ACHN (cell line): ENCODE results near the gene RASSF4.

ENCODE experiments used
- DNase-seq: peaks from one replicate; pipeline ENCODE4 v3.0.0-alpha.2; 2015
- in situ Hi-C: cut with HindIII; loops from 2 replicates; pipeline ENCODE4 v1.10.0; 2017; ENCODE audit warnings: low sequenced_read_pairs, low pct_ligation_motif_present, low pct_unique_long_range_greater_than_20kb

Gene RASSF4

GRCh38 chr10:44956717-44957706 lies 2.6 kb upstream of the RASSF4 start:
- DNase-seq = no peak
- in situ Hi-C loops = no loop called here

GRCh38 chr10:44958196-44958897 lies 1.3 kb upstream of the RASSF4 start:
- DNase-seq = peak; percentile 47
- in situ Hi-C loops = no loop called here

GRCh38 chr10:44958898-44959246 lies 730 bp upstream of the RASSF4 start:
- DNase-seq = no peak
- in situ Hi-C loops = no loop called here

- in situ Hi-C loops = no loop called here
- DNase-seq = no peak
These were observed 472 bp downstream of the RASSF4 start for GRCh38 chr10:44960088-44960460.

- DNase-seq = no peak
- in situ Hi-C loops = no loop called here
These were observed 1.1 kb downstream of the RASSF4 start for GRCh38 chr10:44960482-44961229.

- no peak for DNase-seq
- in situ Hi-C loops = no loop called here
These were observed 1.6 kb downstream of the RASSF4 start for GRCh38 chr10:44961230-44961571.

- DNase-seq = no peak
- in situ Hi-C loops = no loop called here
These were observed 2.5 kb downstream of the RASSF4 start for GRCh38 chr10:44961931-44962750.

- peak; percentile 28 for DNase-seq
- in situ Hi-C loops = no loop called here
These were observed 3.5 kb downstream of the RASSF4 start for GRCh38 chr10:44962870-44963738.

- no peak for DNase-seq
- in situ Hi-C loops = no loop called here
These were observed 4.4 kb downstream of the RASSF4 start for GRCh38 chr10:44963772-44964633.

- DNase-seq = no peak
- in situ Hi-C loops = no loop called here
These were observed 5.5 kb downstream of the RASSF4 start for GRCh38 chr10:44965104-44965503.

GRCh38 chr10:44965651-44966097 lies 6.1 kb downstream of the RASSF4 start:
- in situ Hi-C loops = no loop called here
- no peak for DNase-seq

- in situ Hi-C loops = no loop called here
- DNase-seq = no peak
These were observed 6.7 kb downstream of the RASSF4 start for GRCh38 chr10:44966129-44966815.

- DNase-seq = no peak
- in situ Hi-C loops = no loop called here
These were observed 7.4 kb downstream of the RASSF4 start for GRCh38 chr10:44966816-44967509.

- DNase-seq = no peak
- in situ Hi-C loops = no loop called here
These were observed 8.0 kb downstream of the RASSF4 start for GRCh38 chr10:44967616-44968015.

GRCh38 chr10:44968091-44968490 lies 8.5 kb downstream of the RASSF4 start:
- in situ Hi-C loops = no loop called here
- DNase-seq = no peak
